T-helper 2 cell treated with Interferon-gamma antibody and Interleukin-4, amounts not matched to agents 5 μg/mL and 100 μg/mL, for 36 hours (primary cell): ENCODE data around the gene ZNG1F.
"Not testable (repeated sequence)": the region's sequence is repeated elsewhere in the genome, so short reads cannot be mapped to it uniquely, and the experiment has no call there.

Experiments used
- DNase-seq: peaks from one replicate; pipeline ENCODE4 v3.0.0; 2021; ENCODE audit warnings: low spot score
- H3K27ac Mint-ChIP-seq: one replicate; pipeline ENCODE4 v1.8.0; 2021; ENCODE audit warnings: mild to moderate bottlenecking, mixed read lengths
- H3K27me3 Mint-ChIP-seq: one replicate; pipeline ENCODE4 v1.8.0; 2021; ENCODE audit warnings: low read depth, mixed read lengths
- H3K36me3 Mint-ChIP-seq: one replicate; pipeline ENCODE4 v1.8.0; 2021; ENCODE audit warnings: low read depth, mixed read lengths
- H3K4me1 Mint-ChIP-seq: one replicate; pipeline ENCODE4 v1.8.0; 2021; ENCODE audit warnings: low read depth, mixed read lengths
- H3K4me3 Mint-ChIP-seq: one replicate; pipeline ENCODE4 v1.8.0; 2022; ENCODE audit warnings: mild to moderate bottlenecking, moderate library complexity, mixed read lengths
- H3K9me3 Mint-ChIP-seq: one replicate; pipeline ENCODE4 v1.8.0; 2021; ENCODE audit warnings: mixed read lengths

The ZNG1F gene

GRCh38 chr9:41189217-41189616 lies at the start of gene ZNG1F:
Gene ZNG1F, minus strand, starts transcription at chr9:41189317. Its CDS starts 59 bp downstream, at chr9:41189258.
- not testable (repeated sequence) for H3K27me3 Mint-ChIP-seq, H3K36me3 Mint-ChIP-seq, H3K27ac Mint-ChIP-seq, H3K4me3 Mint-ChIP-seq, H3K4me1 Mint-ChIP-seq, DNase-seq, H3K9me3 Mint-ChIP-seq

GRCh38 chr9:41237110-41237749 lies 48.1 kb upstream of the ZNG1F start:
- H3K4me3 Mint-ChIP-seq, H3K36me3 Mint-ChIP-seq, H3K4me1 Mint-ChIP-seq, DNase-seq, H3K27me3 Mint-ChIP-seq, H3K27ac Mint-ChIP-seq: not testable (repeated sequence)
- H3K9me3 Mint-ChIP-seq = peaks cover 38% of the 10 kb centered on the region

GRCh38 chr9:41236486-41237109 lies 47.5 kb upstream of the ZNG1F start:
- not testable (repeated sequence) for H3K36me3 Mint-ChIP-seq, DNase-seq, H3K4me3 Mint-ChIP-seq, H3K27ac Mint-ChIP-seq, H3K27me3 Mint-ChIP-seq, H3K4me1 Mint-ChIP-seq
- H3K9me3 Mint-ChIP-seq = peaks cover 36% of the 10 kb centered on the region

- DNase-seq = peak; percentile 42
- not testable (repeated sequence) for H3K27ac Mint-ChIP-seq, H3K4me1 Mint-ChIP-seq, H3K36me3 Mint-ChIP-seq, H3K27me3 Mint-ChIP-seq
- peaks cover 23% of the 10 kb centered on the region for H3K9me3 Mint-ChIP-seq
- H3K4me3 Mint-ChIP-seq = peak overlapping the region; percentile 31
Observed at GRCh38 chr9:41234811-41235805, 46.0 kb upstream of the ZNG1F start.

GRCh38 chr9:41234221-41234620 lies 45.1 kb upstream of the ZNG1F start:
- not testable (repeated sequence) for DNase-seq, H3K4me1 Mint-ChIP-seq, H3K36me3 Mint-ChIP-seq, H3K4me3 Mint-ChIP-seq, H3K27me3 Mint-ChIP-seq, H3K27ac Mint-ChIP-seq
- H3K9me3 Mint-ChIP-seq = peaks cover 16% of the 10 kb centered on the region

- H3K4me3 Mint-ChIP-seq, H3K27ac Mint-ChIP-seq, H3K4me1 Mint-ChIP-seq, H3K27me3 Mint-ChIP-seq, H3K36me3 Mint-ChIP-seq, DNase-seq: not testable (repeated sequence)
- H3K9me3 Mint-ChIP-seq = peaks cover 11% of the 10 kb centered on the region
Observed at GRCh38 chr9:41232326-41232725, 43.2 kb upstream of the ZNG1F start.

GRCh38 chr9:41230418-41230817 lies 41.3 kb upstream of the ZNG1F start:
- H3K27ac Mint-ChIP-seq, H3K4me3 Mint-ChIP-seq, H3K36me3 Mint-ChIP-seq, H3K9me3 Mint-ChIP-seq, H3K4me1 Mint-ChIP-seq, H3K27me3 Mint-ChIP-seq, DNase-seq: not testable (repeated sequence)

GRCh38 chr9:41229408-41230401 lies 40.6 kb upstream of the ZNG1F start:
- Mint-ChIP-seq H3K9me3 (no peaks in the 10 kb centered on the region), H3K4me1 (no peaks in the 10 kb centered on the region), H3K36me3 (no peaks in the 10 kb centered on the region), H3K4me3 (no peak overlapping the region), H3K27me3 (peaks cover 3% of the 10 kb centered on the region), H3K27ac (no peak overlapping the region)
- no peak for DNase-seq

- H3K4me1 Mint-ChIP-seq, H3K4me3 Mint-ChIP-seq, H3K9me3 Mint-ChIP-seq, H3K27me3 Mint-ChIP-seq, H3K36me3 Mint-ChIP-seq, H3K27ac Mint-ChIP-seq, DNase-seq: not testable (repeated sequence)
Observed at GRCh38 chr9:41219831-41220230, 30.7 kb upstream of the ZNG1F start.

- not testable (repeated sequence) for H3K4me3 Mint-ChIP-seq, H3K4me1 Mint-ChIP-seq, DNase-seq, H3K27ac Mint-ChIP-seq, H3K9me3 Mint-ChIP-seq, H3K36me3 Mint-ChIP-seq, H3K27me3 Mint-ChIP-seq
Observed at GRCh38 chr9:41188439-41188838, 678 bp downstream of the ZNG1F start.

GRCh38 chr9:41174994-41175393 lies 14.1 kb downstream of the ZNG1F start:
- not testable (repeated sequence) for H3K4me3 Mint-ChIP-seq, H3K27ac Mint-ChIP-seq, H3K9me3 Mint-ChIP-seq

GRCh38 chr9:41150116-41150515 lies 39.0 kb downstream of the ZNG1F start:
- H3K36me3 Mint-ChIP-seq, H3K9me3 Mint-ChIP-seq, DNase-seq, H3K4me3 Mint-ChIP-seq, H3K27ac Mint-ChIP-seq, H3K27me3 Mint-ChIP-seq, H3K4me1 Mint-ChIP-seq: not testable (repeated sequence)

More at GRCh38 chr9:41174994-41175393, 14.1 kb downstream of the ZNG1F start:
- not testable (repeated sequence) for H3K4me1 Mint-ChIP-seq, DNase-seq, H3K36me3 Mint-ChIP-seq, H3K27me3 Mint-ChIP-seq

- H3K27me3 Mint-ChIP-seq, H3K36me3 Mint-ChIP-seq, H3K4me3 Mint-ChIP-seq: not testable (repeated sequence)
Observed at GRCh38 chr9:41141878-41142277, 47.2 kb downstream of the ZNG1F start.

More at GRCh38 chr9:41141878-41142277, 47.2 kb downstream of the ZNG1F start:
- H3K4me1 Mint-ChIP-seq, H3K9me3 Mint-ChIP-seq, H3K27ac Mint-ChIP-seq, DNase-seq: not testable (repeated sequence)
